Stimulated activated CD4-positive, alpha-beta T cell treated with anti-CD3 and anti-CD28 coated beads, Interleukin-1b, Interleukin-23, amount 100 ng/mL, for 4 hours (primary cell): ENCODE data around the gene BCOR.

Source experiments
- DNase-seq, 2 donors: peaks; one replicate each; pipeline ENCODE4 v3.0.0-alpha.2; 2020; ENCODE audit warnings: low read depth in 2 of 2

The BCOR gene

DNA sequence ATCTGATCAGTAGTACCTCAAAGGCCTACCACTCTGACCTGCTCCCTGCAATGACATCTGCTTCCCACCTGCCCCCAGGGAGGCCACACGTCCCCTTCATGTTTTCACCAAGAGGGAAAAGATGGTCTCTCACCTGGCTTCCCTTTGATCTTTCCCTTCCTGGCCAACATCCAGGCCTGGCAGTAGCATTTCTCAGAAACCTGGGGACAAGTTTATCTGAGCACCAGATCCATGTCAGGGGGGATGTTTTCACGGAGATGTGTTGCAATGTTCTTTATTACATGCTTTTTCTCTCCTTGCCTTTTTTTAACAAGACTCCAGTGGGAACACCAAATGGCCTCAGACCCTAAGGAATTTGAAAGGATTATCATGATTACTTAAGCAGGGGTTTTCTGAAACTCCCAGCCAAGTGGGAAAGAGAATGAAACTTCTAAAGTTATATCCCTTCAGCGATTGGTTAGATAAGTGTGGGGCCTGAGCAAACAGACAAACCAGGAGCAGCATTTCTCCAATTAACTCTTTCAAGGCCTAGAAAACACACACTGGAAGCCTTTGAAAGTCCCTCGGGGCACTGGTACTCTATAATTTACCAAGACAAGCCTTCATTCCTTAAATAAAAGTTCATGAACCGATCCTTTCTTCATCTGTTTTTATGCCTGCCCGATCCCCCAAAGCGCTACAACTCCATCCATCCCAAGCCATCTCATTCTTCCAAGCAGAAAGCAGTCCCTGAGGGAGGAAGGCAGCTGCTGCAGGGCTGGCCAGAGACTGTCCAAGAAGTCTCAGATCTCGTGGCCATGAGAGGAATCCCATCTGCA lies 94.1 kb downstream of the BCOR start:
- DNase-seq = no peak

DNA sequence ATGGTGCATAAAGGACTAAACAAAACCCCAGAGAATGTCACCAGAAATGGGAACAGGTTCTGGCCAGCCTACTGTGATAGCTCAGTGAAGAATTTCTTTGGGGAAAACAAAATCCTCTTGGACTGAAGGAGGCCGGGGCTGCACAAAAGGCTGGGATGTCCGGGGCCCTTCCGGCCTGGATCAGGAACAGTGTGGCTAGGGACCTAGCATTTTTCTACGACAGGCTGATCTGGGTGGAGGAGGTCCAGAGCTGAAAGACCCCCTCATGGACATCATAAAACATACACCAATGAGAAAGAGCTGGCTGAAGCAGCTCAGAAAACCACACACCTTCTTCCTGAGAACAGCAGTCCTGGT lies 94.7 kb downstream of the BCOR start:
- no peak for DNase-seq
